Brain microvascular endothelial cell (primary cell): ENCODE measurements around the gene ANAPC16.

Source experiments
- DNase-seq: peaks from one replicate; pipeline ENCODE4 v3.0.0-alpha.2; 2020
- H3K27ac ChIP-seq: fragments of 250-450 bp; sonication (Bioruptor Pico); 2 replicates; pipeline ENCODE4 v1.5.1; 2020; ENCODE audit warnings: mild to moderate bottlenecking, moderate library complexity
- H3K27me3 ChIP-seq: fragments of 250-450 bp; sonication (Bioruptor Pico); replicated peaks from 2 replicates; pipeline ENCODE4 v1.5.1; 2020; ENCODE audit warnings: mild to moderate bottlenecking
- H3K36me3 ChIP-seq: fragments of 250-450 bp; sonication (Bioruptor Pico); replicated peaks from 2 replicates; pipeline ENCODE4 v1.5.1; 2020; ENCODE audit warnings: mild to moderate bottlenecking
- H3K4me3 ChIP-seq: 2 replicates; pipeline ENCODE4 v1.5.1; 2011; ENCODE audit warnings: low read depth, mild to moderate bottlenecking, control low read depth, low read length, moderate library complexity
- in situ Hi-C: cut with HindIII; loops from 2 replicates; pipeline ENCODE4 v1.10.0; 2017; ENCODE audit warnings: low sequenced_read_pairs, low pct_ligation_motif_present
- TF ChIP-seq, protein P1 (sequence below): IDR thresholded peaks from 2 replicates; pipeline ENCODE4 v1.5.1; 2011; ENCODE audit warnings: low read depth, mild to moderate bottlenecking, moderate library complexity, low read length, control low read depth, inconsistent platforms; ENCODE audit errors: missing control alignments

Gene ANAPC16

DNA sequence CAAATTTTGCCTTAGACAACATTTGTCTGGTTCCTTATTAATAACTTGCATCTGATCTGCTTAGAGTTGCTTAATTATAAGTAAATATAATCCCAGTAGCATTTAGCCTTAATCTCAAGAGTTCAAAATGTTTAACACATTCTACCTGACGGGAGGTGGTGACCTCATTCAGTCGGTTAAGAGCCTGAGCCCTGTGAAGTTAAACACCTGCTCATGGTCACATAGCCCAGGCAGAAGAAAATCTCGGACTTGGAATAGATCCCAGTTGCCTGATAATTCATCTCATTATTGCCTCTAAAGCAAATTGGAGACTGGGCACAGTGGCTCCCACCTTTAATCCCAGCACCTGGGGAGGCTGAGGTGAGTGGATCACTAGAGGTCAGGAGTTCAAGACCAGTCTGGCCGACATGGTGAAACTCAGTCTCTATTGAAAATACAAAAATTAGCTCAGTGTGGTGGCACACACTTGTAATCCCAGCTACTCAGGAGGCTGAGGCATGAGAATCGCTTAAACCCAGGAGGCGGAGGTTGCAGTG lies 18.8 kb downstream of the ANAPC16 start:
- Histone ChIP-seq H3K27me3 (no peaks in the 10 kb centered on the region), H3K4me3 (no peak overlapping the region), H3K27ac (no peak overlapping the region), H3K36me3 (peaks cover 8% of the 10 kb centered on the region)
- TF ChIP-seq, protein P1, sequence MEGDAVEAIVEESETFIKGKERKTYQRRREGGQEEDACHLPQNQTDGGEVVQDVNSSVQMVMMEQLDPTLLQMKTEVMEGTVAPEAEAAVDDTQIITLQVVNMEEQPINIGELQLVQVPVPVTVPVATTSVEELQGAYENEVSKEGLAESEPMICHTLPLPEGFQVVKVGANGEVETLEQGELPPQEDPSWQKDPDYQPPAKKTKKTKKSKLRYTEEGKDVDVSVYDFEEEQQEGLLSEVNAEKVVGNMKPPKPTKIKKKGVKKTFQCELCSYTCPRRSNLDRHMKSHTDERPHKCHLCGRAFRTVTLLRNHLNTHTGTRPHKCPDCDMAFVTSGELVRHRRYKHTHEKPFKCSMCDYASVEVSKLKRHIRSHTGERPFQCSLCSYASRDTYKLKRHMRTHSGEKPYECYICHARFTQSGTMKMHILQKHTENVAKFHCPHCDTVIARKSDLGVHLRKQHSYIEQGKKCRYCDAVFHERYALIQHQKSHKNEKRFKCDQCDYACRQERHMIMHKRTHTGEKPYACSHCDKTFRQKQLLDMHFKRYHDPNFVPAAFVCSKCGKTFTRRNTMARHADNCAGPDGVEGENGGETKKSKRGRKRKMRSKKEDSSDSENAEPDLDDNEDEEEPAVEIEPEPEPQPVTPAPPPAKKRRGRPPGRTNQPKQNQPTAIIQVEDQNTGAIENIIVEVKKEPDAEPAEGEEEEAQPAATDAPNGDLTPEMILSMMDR, result no peak
- no peak for DNase-seq
- in situ Hi-C loops, result no loop called here

DNA sequence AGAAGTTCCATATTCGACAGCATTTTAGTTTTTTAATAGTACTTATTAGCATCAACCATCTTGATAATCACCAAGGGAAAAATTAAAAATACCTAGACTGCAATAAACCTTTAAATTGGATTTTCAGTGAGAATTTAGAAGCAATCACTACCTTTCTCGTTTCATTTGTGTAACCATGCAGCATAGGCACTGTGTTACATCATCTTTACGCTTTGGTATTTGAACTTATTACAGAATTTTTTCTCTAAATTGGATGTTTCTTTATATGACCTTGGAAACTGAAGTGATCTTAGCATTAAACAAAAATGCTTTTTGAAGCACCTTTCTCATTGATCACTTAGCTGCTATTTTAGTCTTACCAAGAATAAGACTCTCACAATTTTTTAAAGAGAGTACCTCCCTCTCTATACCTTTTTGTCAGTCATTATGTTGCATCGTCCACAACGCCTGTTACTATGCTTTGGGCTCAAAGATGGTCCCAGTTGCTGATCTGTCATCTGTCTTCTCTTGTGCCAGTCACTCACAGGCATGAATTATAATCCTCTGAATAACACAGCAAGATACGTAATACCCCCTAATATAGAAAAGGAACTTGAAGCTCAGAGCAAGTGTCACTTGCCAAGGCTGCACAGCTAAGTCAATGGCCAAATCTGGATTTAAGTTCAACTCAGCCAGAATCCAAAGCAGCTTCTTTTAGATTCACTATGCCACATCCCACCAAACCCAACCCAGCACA lies 19.9 kb downstream of the ANAPC16 start:
- H3K4me3 ChIP-seq, result no peak overlapping the region
- TF ChIP-seq, protein P1, result no peak
- H3K27ac ChIP-seq, result no peak overlapping the region
- peaks cover 8% of the 10 kb centered on the region for H3K36me3 ChIP-seq
- in situ Hi-C loops, result no loop called here
- DNase-seq, result no peak
- no peaks in the 10 kb centered on the region for H3K27me3 ChIP-seq

DNA sequence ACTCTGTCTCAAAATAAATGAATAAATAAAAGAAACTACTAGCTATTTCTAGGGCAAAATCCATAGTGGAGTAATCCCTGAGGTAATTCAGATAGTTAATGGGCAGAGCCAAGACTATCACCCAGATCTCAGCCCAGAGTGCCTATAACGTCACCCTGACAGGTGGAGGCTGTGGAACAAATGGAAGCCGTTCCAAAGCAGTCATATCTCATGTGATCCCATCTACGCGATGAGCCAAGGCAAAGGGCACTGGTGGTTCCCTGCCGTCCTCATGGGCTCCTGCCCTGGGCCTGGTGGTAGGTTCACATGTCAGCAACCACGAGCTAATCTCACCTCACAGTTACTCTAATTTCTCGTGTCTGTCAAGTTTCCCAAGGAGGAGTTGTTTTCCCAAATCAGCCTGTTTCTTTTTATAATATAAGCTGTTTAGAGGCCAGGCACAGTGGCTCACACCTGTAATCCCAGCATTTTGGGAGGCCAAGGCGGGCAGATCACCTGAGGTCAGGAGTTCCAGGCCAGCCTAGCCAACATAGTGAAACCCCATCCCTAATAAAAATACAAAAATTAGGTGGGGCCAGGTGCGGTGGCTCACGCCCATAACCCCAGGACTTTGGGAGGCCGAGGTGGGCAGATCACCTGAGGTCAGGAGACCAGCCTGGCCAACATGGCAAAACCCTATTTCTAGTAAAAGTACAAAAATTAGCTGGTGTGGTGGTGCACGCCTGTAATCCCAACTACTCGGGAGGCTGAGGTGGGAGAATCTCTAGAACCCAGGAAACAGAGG lies 22.8 kb downstream of the ANAPC16 start:
- no peak overlapping the region for H3K27ac ChIP-seq

DNA sequence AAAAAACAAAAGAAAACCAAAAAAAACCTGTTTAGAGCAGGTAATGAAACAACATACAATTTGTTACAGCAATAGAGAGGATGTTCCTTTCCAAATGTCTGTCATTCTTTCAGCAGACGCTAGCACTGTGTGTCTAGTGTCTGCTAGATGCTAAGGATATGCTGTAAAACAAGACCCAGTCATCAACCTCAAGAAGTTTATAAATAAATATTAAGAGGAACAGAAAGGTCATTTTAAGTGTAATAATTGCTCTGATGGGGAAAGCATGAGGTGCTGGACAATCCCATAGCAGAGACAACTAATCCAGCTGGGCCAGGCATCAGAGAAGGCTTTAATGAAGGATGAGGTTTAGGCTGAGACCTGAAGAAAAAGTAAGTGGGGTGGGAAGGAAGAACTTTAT lies 23.6 kb downstream of the ANAPC16 start:
- peaks cover under 1% of the 10 kb centered on the region for H3K36me3 ChIP-seq
- no peak overlapping the region for H3K27ac ChIP-seq
- no peak overlapping the region for H3K4me3 ChIP-seq
- TF ChIP-seq, protein P1, result no peak
- H3K27me3 ChIP-seq, result no peaks in the 10 kb centered on the region
- no peak for DNase-seq
- in situ Hi-C loops, result no loop called here

More for the DNA sequence above, 22.8 kb downstream of the ANAPC16 start:
- DNase-seq, result no peak
- no peak overlapping the region for H3K4me3 ChIP-seq
- H3K36me3 ChIP-seq, result peaks cover 3% of the 10 kb centered on the region
- TF ChIP-seq, protein P1, result no peak
- in situ Hi-C loops, result no loop called here
- no peaks in the 10 kb centered on the region for H3K27me3 ChIP-seq

DNA sequence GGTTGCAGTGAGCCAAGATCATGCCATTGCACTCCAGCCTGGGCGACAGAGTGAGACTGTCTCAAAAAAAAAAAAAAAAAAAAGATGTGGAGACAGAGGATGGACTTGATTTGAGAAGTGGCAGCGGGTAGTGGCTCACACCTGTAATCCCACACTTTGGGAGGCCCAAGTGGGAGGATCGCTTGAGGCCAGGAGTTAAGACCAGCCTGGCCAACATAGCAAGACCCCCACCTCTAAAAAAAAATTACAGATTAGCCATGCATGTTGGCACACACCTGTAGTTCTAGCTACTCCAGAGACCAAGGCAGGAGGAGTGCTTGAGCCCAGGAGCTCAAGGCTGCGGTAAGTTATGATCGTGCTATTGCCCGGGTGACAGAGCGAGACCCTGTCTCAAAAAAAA lies 24.6 kb downstream of the ANAPC16 start:
- Histone ChIP-seq H3K27ac (no peak overlapping the region), H3K27me3 (no peaks in the 10 kb centered on the region), H3K4me3 (no peak overlapping the region), H3K36me3 (no peaks in the 10 kb centered on the region)
- in situ Hi-C loops, result no loop called here
- DNase-seq, result no peak
- TF ChIP-seq, protein P1, result no peak
